ENCODE results near the gene PIK3R6.
"Not testable (repeated sequence)": the region's sequence is repeated elsewhere in the genome, so short reads cannot be mapped to it uniquely, and the experiment has no call there.

- TF ChIP-seq CTCF (conservative IDR thresholded peaks at IDR 0.05; ENCODE audit: low read depth, low read length); POLR2A (IDR thresholded peaks at IDR 0.05; ENCODE audit: low read depth, low read length); FOS (IDR thresholded peaks at IDR 0.05; ENCODE audit: low read depth, low read length); MAZ (IDR thresholded peaks at IDR 0.05; ENCODE audit: borderline replicate concordance, low read depth, low read length): not testable (repeated sequence)
These were observed 17.9 kb upstream of the PIK3R6 start for GRCh38 chr17:8885163-8885966.
